ENCODE measurements around the gene RASSF3.
"Not testable (repeated sequence)": the region's sequence is repeated elsewhere in the genome, so short reads cannot be mapped to it uniquely, and the experiment has no call there.

Gene RASSF3, protein sequence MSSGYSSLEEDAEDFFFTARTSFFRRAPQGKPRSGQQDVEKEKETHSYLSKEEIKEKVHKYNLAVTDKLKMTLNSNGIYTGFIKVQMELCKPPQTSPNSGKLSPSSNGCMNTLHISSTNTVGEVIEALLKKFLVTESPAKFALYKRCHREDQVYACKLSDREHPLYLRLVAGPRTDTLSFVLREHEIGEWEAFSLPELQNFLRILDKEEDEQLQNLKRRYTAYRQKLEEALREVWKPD

DNA sequence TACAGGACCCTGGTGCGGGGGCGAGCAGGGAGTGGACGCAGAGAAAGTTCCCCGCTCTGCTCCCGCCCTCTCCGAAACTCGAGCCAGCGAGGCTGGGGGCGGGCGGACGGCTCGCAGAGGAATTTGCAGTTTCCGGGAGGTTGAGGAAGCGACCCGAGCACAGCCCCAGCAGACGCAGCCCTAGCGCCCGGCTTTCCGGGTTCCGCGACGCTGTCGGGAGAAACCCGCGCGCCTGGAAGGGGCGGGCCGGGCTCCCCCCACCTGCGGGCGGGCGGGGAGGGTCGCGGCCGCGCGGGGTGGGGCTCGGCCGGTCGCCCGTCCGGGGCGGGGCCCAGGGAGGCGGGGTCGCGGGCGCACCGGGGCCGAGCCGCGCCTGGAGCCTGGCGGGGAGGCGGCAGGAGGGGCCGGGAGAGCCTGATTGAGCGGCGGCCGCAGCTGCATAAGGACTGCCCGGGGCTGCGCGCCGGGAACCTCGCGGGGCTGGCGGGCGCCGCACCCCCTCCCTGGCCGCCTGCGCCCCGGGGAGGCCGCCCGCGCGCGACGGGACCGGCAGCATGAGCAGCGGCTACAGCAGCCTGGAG, at the start of gene RASSF3:
Gene RASSF3 (plus strand): TSS at position 417 of the 581 bp plus-strand sequence. CDS start 138 bp downstream, at position 555.
- peak; percentile 95 for DNase-seq

DNA sequence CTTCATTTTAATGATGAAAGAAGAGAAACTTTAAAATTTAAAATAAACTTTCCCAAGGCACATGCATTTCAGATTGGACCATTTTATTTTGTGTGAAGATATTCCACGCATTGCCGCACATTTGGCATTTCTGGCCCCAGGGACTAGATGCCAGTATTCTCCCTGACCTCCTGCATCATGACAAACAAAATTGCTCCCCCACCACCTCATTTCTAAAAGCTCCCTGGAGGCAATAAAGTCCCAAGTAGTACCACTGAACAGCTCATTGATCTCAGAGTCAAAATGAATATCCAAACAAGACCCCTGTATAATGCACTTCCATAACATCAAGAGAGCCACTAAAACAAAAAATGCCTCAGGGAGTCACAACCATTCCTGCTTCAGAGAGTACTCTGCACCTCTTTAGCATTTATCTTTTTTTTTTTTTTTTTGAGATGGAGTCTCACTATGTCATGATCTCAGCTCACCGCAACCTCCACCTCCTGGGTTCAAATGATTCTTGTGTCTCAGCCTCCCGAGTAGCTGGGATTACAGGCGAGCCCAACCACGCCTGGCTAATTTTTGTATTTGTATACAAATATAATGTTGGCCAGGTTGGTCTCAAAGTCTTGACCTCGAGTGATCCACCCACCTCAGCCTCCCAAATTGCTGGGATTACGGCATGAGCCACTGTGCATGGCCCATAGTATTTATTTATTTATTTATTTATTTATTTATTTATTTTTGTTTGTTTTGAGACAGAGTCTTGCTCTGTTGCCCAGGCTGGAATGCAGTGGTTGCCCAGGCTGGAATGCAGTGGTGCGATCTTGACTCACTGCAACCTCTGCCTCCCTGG, 48.8 kb upstream of the RASSF3 start:
- no peak for DNase-seq

DNA sequence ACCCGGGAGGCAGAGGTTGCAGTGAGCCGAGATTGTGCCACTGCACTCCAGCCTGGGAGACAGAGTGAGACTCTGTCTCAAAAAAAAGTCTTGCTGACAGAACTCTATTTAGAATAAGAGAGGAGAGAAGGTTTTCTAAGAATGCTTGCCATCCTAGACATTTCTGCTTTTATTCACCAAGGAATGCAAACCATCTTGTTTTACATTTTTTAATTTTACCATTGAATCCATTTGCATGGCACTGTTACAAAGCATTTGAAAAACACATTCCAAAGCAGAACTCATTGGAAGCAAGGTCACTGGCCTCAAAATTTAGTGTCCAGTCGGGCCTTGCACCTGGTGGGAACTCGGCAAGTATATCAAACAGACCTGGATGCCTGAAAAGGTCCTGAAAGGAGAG, 44.2 kb upstream of the RASSF3 start:
- DNase-seq = no peak

DNA sequence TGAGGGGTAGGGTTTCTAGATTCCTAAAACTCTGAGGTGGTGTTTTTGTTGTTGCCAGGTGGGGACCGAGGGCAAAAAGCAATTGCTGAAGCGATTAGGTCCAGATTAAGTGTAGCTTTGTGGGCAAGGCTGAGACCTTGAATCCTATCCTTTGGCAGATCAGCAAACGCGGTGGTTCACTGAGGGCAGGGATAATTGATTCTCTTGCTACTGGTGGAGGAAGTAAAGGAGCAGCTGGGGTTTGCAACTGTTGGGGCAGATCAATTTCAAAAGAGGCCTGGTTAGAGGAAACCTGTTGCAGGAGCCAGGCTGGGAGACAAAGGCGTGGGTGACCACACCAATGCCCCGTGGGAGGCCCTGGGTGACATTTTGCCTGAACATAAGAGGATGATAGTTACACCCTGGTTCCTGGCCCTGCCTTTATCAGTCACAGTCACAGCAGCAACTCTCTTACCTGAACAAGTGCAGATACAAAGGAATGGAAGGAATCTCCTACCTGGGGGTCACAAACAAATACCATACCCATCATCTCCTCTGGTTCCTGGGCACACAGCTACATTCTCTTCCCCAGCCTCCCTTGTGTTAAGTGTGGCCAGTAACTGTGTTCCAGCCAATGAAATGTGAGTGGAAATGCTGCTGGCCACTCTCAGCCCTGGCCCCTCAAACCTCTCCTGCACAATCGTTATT, 43.3 kb upstream of the RASSF3 start:
- DNase-seq = no peak

DNA sequence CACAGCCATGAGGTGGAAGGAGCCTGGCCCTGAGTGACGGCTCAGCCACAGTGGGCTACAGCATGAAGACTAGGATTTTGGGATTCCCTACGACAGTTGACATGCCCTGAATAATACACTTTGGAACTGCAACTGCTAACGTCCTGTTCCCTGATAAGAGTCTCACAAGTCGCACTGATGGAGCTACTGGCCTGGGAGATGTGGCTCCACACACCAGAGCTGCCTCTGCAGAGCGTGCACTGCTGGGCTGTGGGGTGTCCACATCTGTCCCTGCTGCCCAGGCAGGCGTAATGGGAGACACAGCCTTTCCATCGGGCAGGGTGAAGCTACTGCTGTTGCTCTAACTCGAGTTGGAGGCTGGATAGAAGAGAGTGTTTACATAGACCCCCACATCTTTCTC, 42.7 kb upstream of the RASSF3 start:
- DNase-seq = no peak

DNA sequence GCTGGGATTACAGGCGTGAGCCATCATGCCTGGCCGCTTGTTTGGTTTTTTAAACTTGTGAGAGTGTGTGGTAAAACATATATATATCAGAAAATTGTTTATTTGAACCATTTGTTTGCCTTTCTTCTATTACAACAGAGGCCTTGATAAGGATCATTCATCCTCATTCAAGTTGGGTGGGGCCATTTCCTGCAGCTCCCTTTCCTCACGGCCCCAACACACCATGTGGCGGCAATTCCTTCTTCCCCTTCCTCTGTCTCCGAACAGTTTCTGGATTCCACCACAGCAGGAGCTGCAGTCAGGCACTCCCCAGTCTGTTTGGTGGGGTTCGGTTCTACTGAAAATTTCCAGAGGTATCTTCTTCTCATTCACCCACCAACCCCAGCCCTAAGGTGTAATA, 42.0 kb upstream of the RASSF3 start:
- no peak for DNase-seq

DNA sequence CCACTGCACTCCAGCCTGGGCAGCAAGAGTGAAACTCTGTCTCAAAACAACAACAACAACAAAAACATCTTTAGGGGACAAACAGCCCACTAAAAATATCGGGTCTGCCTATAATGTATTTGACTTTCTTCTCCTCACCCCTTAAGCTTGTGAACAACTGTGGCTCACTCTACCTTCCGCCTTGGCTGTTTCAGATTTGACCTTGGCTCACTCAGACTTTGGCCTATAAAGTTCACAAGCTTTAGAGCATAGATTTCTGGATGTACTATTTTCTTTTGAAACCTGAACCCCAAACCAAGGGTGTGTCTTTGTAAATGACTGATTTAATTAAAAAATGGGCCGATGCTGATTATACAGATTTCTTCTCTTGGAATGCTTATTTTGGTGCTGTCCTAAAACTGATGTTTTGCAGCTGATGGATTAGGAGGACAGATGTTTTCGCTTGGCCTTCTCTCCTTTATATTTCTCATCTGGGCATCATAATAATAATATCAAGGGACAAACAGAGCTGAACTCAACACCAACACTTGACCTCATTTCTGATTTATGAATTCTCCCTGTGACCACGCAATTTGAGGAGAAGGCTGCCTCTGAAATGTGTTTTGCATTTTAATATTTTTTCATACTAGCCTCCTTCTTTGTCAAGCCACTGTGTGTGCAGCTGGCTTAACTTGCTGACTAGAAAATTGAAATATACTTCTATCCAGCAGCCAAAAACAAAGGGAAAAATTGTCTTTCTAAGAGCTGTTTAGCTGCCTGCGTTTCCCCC, 40.2 kb upstream of the RASSF3 start:
- no peak for DNase-seq

DNA sequence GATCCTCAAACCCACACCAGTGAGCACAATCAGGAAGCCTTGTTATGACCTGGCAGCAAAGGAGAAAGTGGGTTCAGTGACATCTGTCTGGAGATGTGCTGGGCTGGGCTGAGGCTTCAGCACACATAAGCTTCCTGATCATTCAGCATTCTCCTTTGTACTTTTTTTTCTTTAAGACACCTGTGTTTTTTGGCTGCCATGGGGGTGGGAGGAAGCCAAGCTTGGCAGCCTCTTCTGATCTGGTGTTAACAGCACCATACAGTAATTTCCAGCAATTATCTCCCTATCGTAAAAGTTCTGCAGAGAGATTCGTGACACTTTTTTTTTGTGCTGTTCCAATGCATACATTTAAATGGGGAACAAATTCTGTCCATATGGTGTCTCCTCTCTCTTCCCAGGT, 38.9 kb upstream of the RASSF3 start:
- DNase-seq = no peak

DNA sequence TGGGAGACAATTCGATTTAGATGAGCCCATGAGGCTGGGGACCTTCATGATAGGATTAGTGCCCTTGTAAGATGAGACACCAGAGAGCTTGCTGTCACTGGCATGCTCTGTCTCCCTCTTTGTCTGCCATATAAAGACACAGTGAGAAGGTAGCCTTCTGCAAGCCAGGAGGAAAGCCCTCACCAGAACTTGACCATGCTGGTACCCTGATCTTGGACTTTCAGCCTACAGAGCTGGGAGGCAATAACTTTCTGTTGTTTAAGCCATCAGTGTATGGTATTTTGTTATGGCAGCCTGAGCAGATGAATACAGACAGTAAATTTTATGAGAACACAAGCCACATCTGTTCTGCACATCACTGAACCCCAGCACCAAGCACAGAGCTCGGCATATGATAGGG, 38.1 kb upstream of the RASSF3 start:
- DNase-seq = no peak

DNA sequence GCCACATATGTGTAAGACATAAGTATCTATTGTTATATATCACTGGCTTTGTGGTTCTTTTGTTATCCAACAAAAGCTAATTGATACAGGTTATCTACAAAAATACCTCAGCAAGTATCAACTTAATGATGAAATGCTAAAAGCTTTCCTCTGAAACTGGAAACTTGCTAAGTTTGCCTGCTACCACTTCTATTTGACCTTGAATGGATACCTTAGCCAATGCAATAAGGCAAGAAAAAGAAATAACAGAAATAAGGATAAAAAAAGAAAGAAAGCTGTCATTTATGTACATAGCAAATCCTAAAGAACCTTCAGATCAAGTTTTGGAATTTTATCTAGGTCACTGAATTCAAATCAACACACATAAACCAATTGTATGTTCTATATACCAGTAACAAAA, 35.5 kb upstream of the RASSF3 start:
- DNase-seq = no peak

DNA sequence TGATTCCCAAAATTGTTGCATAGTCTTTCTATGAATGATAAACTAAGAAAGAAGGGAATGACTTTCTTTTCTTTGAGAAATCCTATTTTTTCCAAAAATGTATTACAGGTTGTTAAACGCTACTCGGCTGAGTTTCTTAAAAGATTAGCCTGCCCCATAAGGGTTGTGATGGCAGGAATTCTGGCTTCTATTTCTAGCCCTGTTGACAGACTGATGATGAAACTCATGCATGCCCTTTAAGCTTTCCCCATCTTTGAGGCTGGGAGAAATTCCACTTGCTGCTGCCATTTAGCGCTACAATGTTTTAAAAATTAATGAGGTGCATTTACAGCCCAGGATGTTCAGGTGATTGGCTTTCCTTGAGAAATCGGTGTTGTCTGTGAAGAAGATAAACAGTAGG, 33.2 kb upstream of the RASSF3 start:
- no peak for DNase-seq

DNA sequence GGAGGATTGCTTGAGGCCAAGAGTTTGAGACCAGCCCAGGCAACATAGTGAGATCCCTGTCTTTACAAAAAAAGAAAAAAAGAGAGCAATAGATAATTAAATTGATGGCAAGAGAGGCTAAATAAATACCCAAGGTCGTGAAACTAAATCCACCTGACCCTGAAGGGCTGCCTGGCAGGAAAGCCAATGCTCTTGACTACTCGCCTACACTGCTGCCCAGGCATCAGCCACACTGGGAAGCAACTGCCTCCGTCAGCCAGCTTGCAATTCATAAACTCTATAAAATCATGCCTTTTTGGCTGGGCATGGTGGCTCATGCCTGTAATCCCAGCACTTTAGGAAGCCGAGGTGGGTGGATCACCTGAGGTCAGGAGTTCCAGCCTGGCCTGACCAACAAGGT, 31.7 kb upstream of the RASSF3 start:
- DNase-seq = no peak

DNA sequence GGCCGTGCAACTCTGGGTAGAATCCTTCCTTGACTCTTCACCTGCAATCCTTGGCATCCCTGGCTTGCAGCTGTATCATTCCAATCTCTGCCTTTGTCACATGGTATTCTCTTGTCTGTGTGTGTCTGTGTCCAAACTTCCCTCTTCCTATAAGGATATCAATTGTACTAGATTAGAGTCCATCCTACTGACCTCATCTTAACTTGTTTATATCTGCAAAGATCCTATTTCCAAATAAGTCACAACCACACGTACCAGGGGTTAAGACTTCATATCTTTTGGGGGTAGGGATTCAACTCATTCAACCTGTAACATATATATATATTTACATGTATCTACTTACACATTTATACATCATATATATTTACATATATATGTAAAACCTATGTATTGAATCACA, 29.6 kb upstream of the RASSF3 start:
- no peak for DNase-seq

DNA sequence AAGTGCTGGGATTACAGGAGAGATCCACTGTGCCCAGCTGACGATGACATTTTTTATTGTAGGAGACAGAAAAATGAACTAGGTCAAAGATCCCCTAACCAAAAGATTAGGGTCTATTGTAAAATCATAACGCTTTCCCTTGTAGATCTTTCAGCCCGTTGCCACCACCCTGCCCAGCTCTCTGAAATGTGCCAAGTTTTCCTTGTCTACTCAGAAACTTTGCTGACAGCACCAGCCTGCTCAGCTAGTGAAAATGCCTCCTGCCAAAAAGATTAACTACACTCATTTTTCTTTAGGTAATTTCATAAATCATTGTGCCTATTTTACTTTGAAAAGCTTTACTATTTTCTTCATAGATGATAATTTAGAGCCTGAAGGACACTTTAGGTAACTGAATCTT, 28.2 kb upstream of the RASSF3 start:
- DNase-seq = no peak

DNA sequence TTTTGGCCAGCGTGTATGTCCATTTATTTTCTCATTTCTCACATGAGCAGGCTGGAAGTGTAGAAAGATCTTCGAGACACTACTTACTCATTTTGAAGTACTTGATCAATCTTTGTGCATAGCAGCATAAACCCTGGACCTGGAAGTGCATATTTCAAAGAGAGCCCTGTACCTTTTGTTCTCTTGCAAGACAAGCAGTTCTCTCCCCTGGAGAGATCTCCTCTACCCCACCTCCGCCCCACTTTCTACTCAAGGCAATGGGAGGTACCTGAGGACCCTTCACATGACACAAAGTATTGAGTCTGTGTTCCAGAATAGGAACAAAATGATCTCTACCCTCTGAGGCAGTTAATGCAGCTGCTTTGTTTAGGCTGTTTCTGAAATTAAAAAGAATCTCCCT, 27.4 kb upstream of the RASSF3 start:
- no peak for DNase-seq

DNA sequence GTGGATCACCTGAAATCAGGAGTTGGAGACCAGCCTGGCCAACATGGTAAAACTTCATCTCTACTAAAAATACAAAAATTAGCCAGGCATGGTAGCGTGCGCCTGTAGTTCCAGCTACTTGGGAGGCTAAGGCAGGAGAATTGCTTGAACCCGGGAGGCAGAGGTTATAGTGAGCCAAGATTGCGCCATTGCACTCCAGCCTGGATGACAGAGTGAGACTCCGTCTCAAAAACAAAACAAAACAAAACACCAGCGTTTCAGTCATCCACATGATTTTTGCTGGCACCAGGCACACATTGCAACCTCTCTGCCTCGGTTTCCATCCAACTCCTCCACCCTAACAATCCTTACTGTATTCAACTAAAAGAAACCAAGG, 26.9 kb upstream of the RASSF3 start:
- DNase-seq = not testable (repeated sequence)

DNA sequence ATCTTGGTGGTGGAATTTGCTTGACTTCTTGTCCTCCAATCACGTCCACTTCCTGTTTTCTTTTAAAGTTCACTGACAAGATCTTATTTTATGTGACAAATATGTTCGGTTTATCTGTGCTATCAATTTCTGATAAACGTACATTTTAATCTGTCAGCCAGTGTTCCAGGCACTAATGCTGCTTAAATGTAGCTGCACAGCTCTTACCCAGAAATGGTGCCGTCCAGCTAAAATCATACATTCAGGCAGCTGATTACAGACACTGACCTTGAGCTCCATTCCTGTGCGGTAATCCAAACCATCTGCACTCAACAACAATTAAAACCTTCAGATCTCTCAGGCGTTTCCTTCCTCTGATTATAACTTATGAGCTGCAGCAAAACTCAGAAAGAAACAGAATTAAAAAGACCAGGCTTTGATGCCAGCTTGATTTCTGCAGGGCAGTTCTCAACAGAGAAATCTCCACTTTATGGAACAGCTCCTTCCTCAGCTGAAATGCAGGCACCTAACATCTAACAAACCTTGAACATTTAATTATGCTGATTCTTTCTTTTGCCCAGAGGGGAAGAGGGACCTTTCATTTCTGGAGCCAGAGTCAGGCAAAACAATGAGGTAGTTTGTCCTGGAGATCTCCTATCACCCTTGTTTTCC, 26.4 kb upstream of the RASSF3 start:
- no peak for DNase-seq

DNA sequence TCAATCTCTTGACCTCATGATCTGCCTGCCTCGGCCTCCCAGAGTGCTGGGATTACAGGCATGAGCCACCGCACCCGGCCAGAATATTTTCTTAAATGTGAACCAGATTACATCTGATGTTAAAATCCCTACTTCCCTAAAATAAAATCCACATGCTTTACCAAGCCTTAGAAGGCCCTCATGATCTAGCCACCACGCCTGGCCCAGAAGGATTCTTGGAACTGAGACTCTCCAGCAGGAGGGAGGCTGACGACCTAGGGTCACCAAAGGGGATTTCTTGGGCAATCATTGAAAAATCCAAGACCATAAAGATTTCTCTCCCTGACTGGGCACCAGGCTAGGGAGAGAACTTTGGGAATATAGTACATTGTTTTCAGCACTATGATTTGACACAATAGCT, 25.2 kb upstream of the RASSF3 start:
- no peak for DNase-seq

DNA sequence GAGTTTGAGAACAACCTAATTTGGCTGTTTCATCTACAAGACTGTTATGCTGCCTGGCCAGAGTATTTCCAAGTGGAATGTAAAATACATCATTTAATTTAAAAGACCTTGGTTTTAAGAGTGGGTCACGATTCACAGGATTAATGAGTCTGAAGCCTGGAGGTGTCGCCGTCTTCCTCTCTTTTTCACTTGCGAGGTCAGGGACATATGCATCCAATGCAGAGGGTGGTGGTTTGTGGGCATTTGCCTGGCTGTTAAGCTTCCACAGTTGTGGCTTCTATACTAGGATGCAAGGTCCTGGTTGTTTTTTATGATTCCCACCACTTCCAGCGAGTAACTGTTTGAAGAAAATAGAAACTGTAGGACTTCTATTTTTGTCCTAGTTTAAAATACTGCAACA, 22.8 kb upstream of the RASSF3 start:
- DNase-seq = peak; percentile 20

DNA sequence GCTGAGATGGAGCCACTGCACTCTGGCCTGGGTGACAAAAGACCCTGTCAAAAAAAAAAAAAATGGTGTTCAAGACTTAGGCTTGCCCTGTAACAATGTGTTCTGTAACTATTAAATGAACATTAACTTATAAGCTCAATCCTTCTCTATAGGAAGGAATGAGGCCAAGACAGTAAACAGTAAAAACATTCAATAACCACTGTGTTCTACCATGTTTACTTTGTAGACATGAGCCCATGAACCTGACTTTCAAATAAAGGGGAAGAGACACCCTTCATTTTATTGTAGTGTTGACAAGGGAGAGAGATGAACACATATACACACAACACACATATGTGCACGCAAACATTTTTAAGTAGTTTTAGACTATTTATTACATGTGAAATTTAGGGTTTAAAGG, 20.1 kb upstream of the RASSF3 start:
- DNase-seq = no peak

DNA sequence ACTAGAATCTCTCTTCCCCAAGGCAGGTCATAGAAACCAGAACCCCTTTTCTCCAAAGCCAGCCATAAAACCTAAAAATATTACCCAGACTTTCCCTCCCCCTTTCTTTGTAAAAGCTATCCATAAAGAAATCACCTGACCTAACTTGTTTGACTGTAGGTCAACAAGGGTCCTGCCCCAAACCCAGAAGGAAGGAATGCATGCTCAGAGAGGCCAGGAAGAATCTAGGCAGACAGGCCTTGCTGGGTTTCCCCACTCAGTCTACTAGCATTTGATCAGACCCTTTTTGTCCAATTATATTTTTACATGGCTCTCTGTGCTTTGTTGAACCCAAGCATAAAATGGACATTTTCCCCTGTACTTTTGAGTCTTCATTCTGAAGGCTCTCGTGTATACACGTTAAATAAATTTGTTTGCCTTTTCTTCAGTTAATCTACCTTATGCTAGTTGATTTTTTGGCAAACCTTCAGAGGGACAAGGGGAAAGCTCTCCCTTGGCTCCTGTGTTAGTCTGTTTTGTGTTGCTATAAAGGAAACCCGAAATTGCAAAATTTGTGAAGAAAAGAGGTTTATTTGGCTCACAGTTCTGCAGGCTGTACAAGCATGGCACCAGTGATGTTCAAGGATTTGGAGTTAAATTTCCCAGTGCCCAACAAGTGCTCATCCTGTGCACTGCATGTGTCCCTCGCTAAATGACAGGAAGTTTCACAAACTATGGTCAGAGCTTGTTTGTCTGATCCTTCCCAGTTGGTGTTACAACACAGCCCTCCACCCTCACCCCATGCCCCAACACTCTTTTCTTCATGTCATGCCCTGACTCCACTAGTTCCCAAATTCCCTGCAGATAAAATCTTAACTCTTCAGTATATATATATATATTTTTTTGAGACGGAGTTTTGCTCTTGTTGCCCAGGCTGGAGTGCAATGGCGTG, 14.2 kb upstream of the RASSF3 start:
- DNase-seq = no peak
